ENCODE results near the gene KLF7. TPM values are rescaled to one million over a fixed set of nuclear protein-coding genes. Genes with fewer than 3 reads are reported as not detected.

Gene KLF7
- polyA plus RNA-seq, 1 donor from 2014 or later = 31.5 TPM

- H3K79me2 ChIP-seq (replicated peaks; ENCODE audit: insufficient read depth, low read length) = no peaks in the 10 kb centered on the region
- H3K27ac ChIP-seq (ENCODE audit: low read length) = no peak overlapping the region
- H3K4me3 ChIP-seq (ENCODE audit: low read length) = no peak overlapping the region
- TF ChIP-seq SMC3 (conservative IDR thresholded peaks at IDR 0.05; ENCODE audit: poor library complexity) (no peak), POLR2AphosphoS5 (IDR thresholded peaks at IDR 0.05) (no peak)
- H3K36me3 ChIP-seq (ENCODE audit: insufficient read depth, low read length) = no peaks in the 10 kb centered on the region
- no peaks in the 10 kb centered on the region for H3F3A ChIP-seq (ENCODE audit: insufficient read depth, low read length, poor library complexity, severe bottlenecking)
- no peak overlapping the region for H3K4me2 ChIP-seq (ENCODE audit: low read length)
- no peak overlapping the region for H3K9ac ChIP-seq (ENCODE audit: low read length)
- H3K9me2 ChIP-seq (ENCODE audit: insufficient read depth, low read length) = no peaks in the 10 kb centered on the region
- H3K27me3 ChIP-seq (ENCODE audit: insufficient read depth, low read depth, low read length) = no peaks in the 10 kb centered on the region
- H3K9me3 ChIP-seq (ENCODE audit: low read length) = no peaks in the 10 kb centered on the region
- no peak overlapping the region for H2AFZ ChIP-seq (ENCODE audit: low read depth, low read length)
- no peaks in the 10 kb centered on the region for H4K20me1 ChIP-seq (ENCODE audit: insufficient read depth)
Measured at GRCh38 chr2:207051385-207051965, 114.3 kb downstream of the KLF7 start.

- H3K36me3 ChIP-seq (ENCODE audit: insufficient read depth, low read length) = no peaks in the 10 kb centered on the region
- no peak overlapping the region for H3K27ac ChIP-seq (ENCODE audit: low read length)
- H3K9ac ChIP-seq (ENCODE audit: low read length) = no peak overlapping the region
- H3K4me3 ChIP-seq (ENCODE audit: low read length) = no peak overlapping the region
- H3K27me3 ChIP-seq (ENCODE audit: insufficient read depth, low read depth, low read length) = no peaks in the 10 kb centered on the region
- H3F3A ChIP-seq (ENCODE audit: insufficient read depth, low read length, poor library complexity, severe bottlenecking) = no peaks in the 10 kb centered on the region
- H4K20me1 ChIP-seq (ENCODE audit: insufficient read depth) = no peaks in the 10 kb centered on the region
- no peak overlapping the region for H2AFZ ChIP-seq (ENCODE audit: low read depth, low read length)
- H3K79me2 ChIP-seq (replicated peaks; ENCODE audit: insufficient read depth, low read length) = no peaks in the 10 kb centered on the region
- no peaks in the 10 kb centered on the region for H3K9me2 ChIP-seq (ENCODE audit: insufficient read depth, low read length)
- no peak overlapping the region for H3K4me2 ChIP-seq (ENCODE audit: low read length)
- H3K9me3 ChIP-seq (ENCODE audit: low read length) = no peaks in the 10 kb centered on the region
- TF ChIP-seq EP300 (conservative IDR thresholded peaks at IDR 0.05; ENCODE audit: poor library complexity, severe bottlenecking) (no peak), TAF1 (IDR thresholded peaks at IDR 0.05; ENCODE audit: low read depth) (no peak), EZH2 (IDR thresholded peaks at IDR 0.05; ENCODE audit: borderline replicate concordance, insufficient read depth, low read length, poor library complexity, severe bottlenecking) (no peak), POLR2AphosphoS5 (IDR thresholded peaks at IDR 0.05) (no peak), SMC3 (conservative IDR thresholded peaks at IDR 0.05; ENCODE audit: poor library complexity) (no peak), CTCF (IDR thresholded peaks at IDR 0.05; ENCODE audit: poor library complexity, severe bottlenecking) (no peak)
- TF ChIP-seq, protein P1, sequence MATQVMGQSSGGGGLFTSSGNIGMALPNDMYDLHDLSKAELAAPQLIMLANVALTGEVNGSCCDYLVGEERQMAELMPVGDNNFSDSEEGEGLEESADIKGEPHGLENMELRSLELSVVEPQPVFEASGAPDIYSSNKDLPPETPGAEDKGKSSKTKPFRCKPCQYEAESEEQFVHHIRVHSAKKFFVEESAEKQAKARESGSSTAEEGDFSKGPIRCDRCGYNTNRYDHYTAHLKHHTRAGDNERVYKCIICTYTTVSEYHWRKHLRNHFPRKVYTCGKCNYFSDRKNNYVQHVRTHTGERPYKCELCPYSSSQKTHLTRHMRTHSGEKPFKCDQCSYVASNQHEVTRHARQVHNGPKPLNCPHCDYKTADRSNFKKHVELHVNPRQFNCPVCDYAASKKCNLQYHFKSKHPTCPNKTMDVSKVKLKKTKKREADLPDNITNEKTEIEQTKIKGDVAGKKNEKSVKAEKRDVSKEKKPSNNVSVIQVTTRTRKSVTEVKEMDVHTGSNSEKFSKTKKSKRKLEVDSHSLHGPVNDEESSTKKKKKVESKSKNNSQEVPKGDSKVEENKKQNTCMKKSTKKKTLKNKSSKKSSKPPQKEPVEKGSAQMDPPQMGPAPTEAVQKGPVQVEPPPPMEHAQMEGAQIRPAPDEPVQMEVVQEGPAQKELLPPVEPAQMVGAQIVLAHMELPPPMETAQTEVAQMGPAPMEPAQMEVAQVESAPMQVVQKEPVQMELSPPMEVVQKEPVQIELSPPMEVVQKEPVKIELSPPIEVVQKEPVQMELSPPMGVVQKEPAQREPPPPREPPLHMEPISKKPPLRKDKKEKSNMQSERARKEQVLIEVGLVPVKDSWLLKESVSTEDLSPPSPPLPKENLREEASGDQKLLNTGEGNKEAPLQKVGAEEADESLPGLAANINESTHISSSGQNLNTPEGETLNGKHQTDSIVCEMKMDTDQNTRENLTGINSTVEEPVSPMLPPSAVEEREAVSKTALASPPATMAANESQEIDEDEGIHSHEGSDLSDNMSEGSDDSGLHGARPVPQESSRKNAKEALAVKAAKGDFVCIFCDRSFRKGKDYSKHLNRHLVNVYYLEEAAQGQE (IDR thresholded peaks at IDR 0.05; ENCODE audit: borderline replicate concordance) = no peak
Measured at GRCh38 chr2:207049122-207049521, 116.6 kb downstream of the KLF7 start.

GRCh38 chr2:207048416-207048815 is 117.3 kb downstream of the KLF7 start:
- H3K27me3 ChIP-seq (ENCODE audit: insufficient read depth, low read depth, low read length) = no peaks in the 10 kb centered on the region
- H3K9me3 ChIP-seq (ENCODE audit: low read length) = no peaks in the 10 kb centered on the region
- H3K4me2 ChIP-seq (ENCODE audit: low read length) = no peak overlapping the region
- H3F3A ChIP-seq (ENCODE audit: insufficient read depth, low read length, poor library complexity, severe bottlenecking) = no peaks in the 10 kb centered on the region
- no peak for TF ChIP-seq EZH2 (IDR thresholded peaks at IDR 0.05; ENCODE audit: borderline replicate concordance, insufficient read depth, low read length, poor library complexity, severe bottlenecking)
- H3K27ac ChIP-seq (ENCODE audit: low read length) = no peak overlapping the region
- no peak overlapping the region for H3K9ac ChIP-seq (ENCODE audit: low read length)
- H2AFZ ChIP-seq (ENCODE audit: low read depth, low read length) = no peak overlapping the region
- no peaks in the 10 kb centered on the region for H3K9me2 ChIP-seq (ENCODE audit: insufficient read depth, low read length)
- no peaks in the 10 kb centered on the region for H3K36me3 ChIP-seq (ENCODE audit: insufficient read depth, low read length)
- no peaks in the 10 kb centered on the region for H3K79me2 ChIP-seq (replicated peaks; ENCODE audit: insufficient read depth, low read length)
- H4K20me1 ChIP-seq (ENCODE audit: insufficient read depth) = no peaks in the 10 kb centered on the region
- H3K4me3 ChIP-seq (ENCODE audit: low read length) = no peak overlapping the region
